GM19035 (cell line): Measurements from ENCODE around the gene ADAMTS1.

Experiments
- ATAC-seq: cut with Tn5 transposase; IDR thresholded peaks from one replicate; pipeline ENCODE4 v1.9.1; 2021; ENCODE audit not compliant: unreplicated experiment

Gene ADAMTS1

GRCh38 chr21:26845759-26846035 is 488 bp upstream of the ADAMTS1 start:
- ATAC-seq = no peak

GRCh38 chr21:26844258-26845065 is 747 bp downstream of the ADAMTS1 start:
- ATAC-seq = no peak

GRCh38 chr21:26843933-26844257 is 1.3 kb downstream of the ADAMTS1 start:
- ATAC-seq = no peak

GRCh38 chr21:26842974-26843932 is 2.0 kb downstream of the ADAMTS1 start:
- ATAC-seq = no peak

GRCh38 chr21:26842300-26842699 is 2.9 kb downstream of the ADAMTS1 start:
- ATAC-seq = no peak

- no peak for ATAC-seq
These were observed 4.3 kb downstream of the ADAMTS1 start for GRCh38 chr21:26840912-26841311.

GRCh38 chr21:26840201-26840600 is 5.0 kb downstream of the ADAMTS1 start:
- no peak for ATAC-seq

GRCh38 chr21:26837539-26837938 is 7.7 kb downstream of the ADAMTS1 start:
- ATAC-seq = no peak

GRCh38 chr21:26836528-26836927 is 8.7 kb downstream of the ADAMTS1 start:
- no peak for ATAC-seq

GRCh38 chr21:26835714-26836265 is 9.4 kb downstream of the ADAMTS1 start:
- ATAC-seq = no peak

GRCh38 chr21:26835027-26835713 is 10.0 kb downstream of the ADAMTS1 start:
- ATAC-seq = no peak

GRCh38 chr21:26834181-26834905 is 10.9 kb downstream of the ADAMTS1 start:
- no peak for ATAC-seq

- no peak for ATAC-seq
These were observed 11.7 kb downstream of the ADAMTS1 start for GRCh38 chr21:26833460-26833939.

GRCh38 chr21:26833011-26833410 is 12.2 kb downstream of the ADAMTS1 start:
- no peak for ATAC-seq

- no peak for ATAC-seq
These were observed 12.7 kb downstream of the ADAMTS1 start for GRCh38 chr21:26832546-26832945.

- no peak for ATAC-seq
These were observed 18.4 kb downstream of the ADAMTS1 start for GRCh38 chr21:26826801-26827200.

- ATAC-seq = no peak
These were observed 24.7 kb downstream of the ADAMTS1 start for GRCh38 chr21:26820509-26820908.

GRCh38 chr21:26819740-26820324 is 25.4 kb downstream of the ADAMTS1 start:
- no peak for ATAC-seq

- no peak for ATAC-seq
These were observed 26.3 kb downstream of the ADAMTS1 start for GRCh38 chr21:26818906-26819305.

GRCh38 chr21:26815197-26815596 is 30.0 kb downstream of the ADAMTS1 start:
- no peak for ATAC-seq
